IMR-90 (cell line): ENCODE data around the gene UNC50. TPM values are rescaled to one million over a fixed set of nuclear protein-coding genes. Genes with fewer than 3 reads are reported as not detected.

Experiments used
- ATAC-seq: fragments of 200-7000 bp; cut with Tn5 transposase; 2 replicates; pipeline ENCODE4 v1.9.1; 2020; ENCODE audit warnings: low read depth, mild to moderate bottlenecking, moderate library complexity
- BruUV-seq: library from RNA; stranded (reverse); fragments of 400-500 nt; replicated peaks from 2 replicates; lab custom pipeline; 2021; lab: Mats Ljungman, UMichigan
- CTCF ChIA-PET: fragments of 300-600 bp; formaldehyde crosslinking; extraction: SDS; loops from one replicate; lab custom pipeline; 2021; ENCODE audit warnings: antibody characterized with exemption; lab: Yijun Ruan, JAX
- POLR2A ChIA-PET: fragments of 300-600 bp; sonication (Branson Sonifier 250); formaldehyde crosslinking; loops from one replicate; lab custom pipeline; 2022; ENCODE audit warnings: antibody characterized with exemption; ENCODE audit not compliant: unreplicated experiment; lab: Charles Lee
- DNase-seq: peaks from one replicate; pipeline ENCODE4 v3.0.0; 2013
- H2AFZ ChIP-seq: replicated peaks from 2 replicates; pipeline ENCODE3; 2013; ENCODE audit warnings: low read length, mild to moderate bottlenecking; ENCODE audit not compliant: poor library complexity
- H2AK5ac ChIP-seq: 2 replicates; pipeline ENCODE4 v1.6.1; 2013; ENCODE audit warnings: low read depth, low read length, inconsistent platforms
- H2AK9ac ChIP-seq: replicated peaks from 2 replicates; pipeline ENCODE3; 2013; ENCODE audit warnings: mild to moderate bottlenecking, low read depth, low read length, moderate library complexity; ENCODE audit not compliant: poor library complexity
- H2BK120ac ChIP-seq: 2 replicates; pipeline ENCODE4 v1.6.1; 2013; ENCODE audit warnings: low read depth, low read length, inconsistent platforms
- H2BK15ac ChIP-seq: 3 replicates; pipeline ENCODE4 v1.6.1; 2013; ENCODE audit warnings: low read depth, low read length, inconsistent platforms
- H2BK20ac ChIP-seq: 2 replicates; pipeline ENCODE4 v1.6.1; 2013; ENCODE audit warnings: low read depth, mild to moderate bottlenecking, inconsistent platforms, low read length, moderate library complexity
- H2BK5ac ChIP-seq: 2 replicates; pipeline ENCODE4 v1.6.1; 2013; ENCODE audit warnings: mild to moderate bottlenecking, low read depth, low read length, inconsistent platforms; ENCODE audit not compliant: poor library complexity, severe bottlenecking
- H3K14ac ChIP-seq: replicated peaks from 2 replicates; pipeline ENCODE4 v1.6.1; 2013; ENCODE audit warnings: low read depth, low read length, inconsistent platforms
- H3K18ac ChIP-seq: 2 replicates; pipeline ENCODE4 v1.6.1; 2013; ENCODE audit warnings: low read depth, low read length, control low read depth
- H3K23ac ChIP-seq: 2 replicates; pipeline ENCODE4 v1.6.1; 2013; ENCODE audit warnings: low read depth, low read length, inconsistent platforms
- H3K27ac ChIP-seq: 2 replicates; pipeline ENCODE4 v1.5.1; 2013; ENCODE audit warnings: mild to moderate bottlenecking, control low read depth, low read length; ENCODE audit not compliant: insufficient read depth
- H3K27me3 ChIP-seq: 2 replicates; pipeline ENCODE4 v1.6.1; 2013; ENCODE audit warnings: low read length; ENCODE audit not compliant: control insufficient read depth, insufficient read depth
- H3K36me3 ChIP-seq: 2 replicates; pipeline ENCODE4 v1.6.1; 2013; ENCODE audit warnings: low read length, mixed read lengths; ENCODE audit not compliant: control insufficient read depth, insufficient read depth
- H3K4ac ChIP-seq: 2 replicates; pipeline ENCODE4 v1.6.1; 2013; ENCODE audit warnings: low read depth, low read length, inconsistent platforms
- H3K4me1 ChIP-seq: 2 replicates; pipeline ENCODE4 v1.6.1; 2013; ENCODE audit warnings: low read length, mixed read lengths; ENCODE audit not compliant: control insufficient read depth, insufficient read depth
- H3K4me2 ChIP-seq: 2 replicates; pipeline ENCODE4 v1.6.1; 2013; ENCODE audit warnings: low read depth, mild to moderate bottlenecking, control low read depth, low read length, moderate library complexity
- H3K4me3 ChIP-seq: 2 replicates; pipeline ENCODE4 v1.5.1; 2013; ENCODE audit warnings: low read depth, mild to moderate bottlenecking, control low read depth, low read length, moderate library complexity; ENCODE audit not compliant: insufficient read depth
- H3K56ac ChIP-seq: 2 replicates; pipeline ENCODE4 v1.6.1; 2013; ENCODE audit warnings: low read length, inconsistent platforms; ENCODE audit not compliant: insufficient read depth; ENCODE audit errors: extremely low read depth
- H3K79me1 ChIP-seq, 2 experiments: 2 replicates each; pipeline ENCODE4 v1.6.1; 2013; ENCODE audit warnings: low read length in 2 of 2, inconsistent platforms in 1 of 2, low read depth in 1 of 2
- H3K9ac ChIP-seq: 2 replicates; pipeline ENCODE4 v1.6.1; 2013; ENCODE audit warnings: low read depth, low read length, control low read depth
- H3K9me1 ChIP-seq: 2 replicates; pipeline ENCODE4 v1.6.1; 2013; ENCODE audit warnings: low read length, inconsistent platforms; ENCODE audit not compliant: insufficient read depth
- H3K9me3 ChIP-seq: 2 replicates; pipeline ENCODE4 v1.6.1; 2013; ENCODE audit warnings: low read length; ENCODE audit not compliant: control insufficient read depth, insufficient read depth
- H4K20me1 ChIP-seq: 2 replicates; pipeline ENCODE4 v1.6.1; 2013; ENCODE audit warnings: low read length, inconsistent platforms; ENCODE audit not compliant: insufficient read depth
- H4K5ac ChIP-seq: 2 replicates; pipeline ENCODE4 v1.6.1; 2013; ENCODE audit warnings: mild to moderate bottlenecking, low read depth, low read length, control low read depth
- H4K8ac ChIP-seq, 2 experiments: 2 replicates each; pipeline ENCODE4 v1.6.1; 2013; ENCODE audit warnings: low read depth in 2 of 2, low read length in 2 of 2, control low read depth in 1 of 2, inconsistent platforms in 1 of 2
- H4K91ac ChIP-seq: 2 replicates; pipeline ENCODE4 v1.6.1; 2013; ENCODE audit warnings: low read depth, low read length, inconsistent platforms; ENCODE audit not compliant: insufficient read depth
- BHLHE40 ChIP-seq: fragments of 150-350 bp; IDR thresholded peaks from 2 replicates; pipeline ENCODE4 v1.6.1; 2016; ENCODE audit warnings: mild to moderate bottlenecking, low read depth, low read length
- CEBPB ChIP-seq: IDR thresholded peaks from 2 replicates; pipeline ENCODE4 v1.6.1; 2012; ENCODE audit warnings: low read depth, low read length, improper control_type of control experiment
- CHD1 ChIP-seq: IDR thresholded peaks from 2 replicates; pipeline ENCODE4 v1.6.1; 2012; ENCODE audit warnings: low read depth, low read length, improper control_type of control experiment
- ELK1 ChIP-seq: fragments of 150-350 bp; IDR thresholded peaks from 2 replicates; pipeline ENCODE4 v1.6.1; 2016; ENCODE audit warnings: low read depth, mild to moderate bottlenecking, low read length, moderate library complexity, borderline replicate concordance
- FOS ChIP-seq: fragments of 150-350 bp; IDR thresholded peaks from 2 replicates; pipeline ENCODE4 v1.6.1; 2016; ENCODE audit warnings: low read depth, low read length
- MAFK ChIP-seq: IDR thresholded peaks from 2 replicates; pipeline ENCODE4 v1.6.1; 2012; ENCODE audit warnings: low read depth, low read length, improper control_type of control experiment
- MAZ ChIP-seq: IDR thresholded peaks from 2 replicates; pipeline ENCODE4 v1.6.1; 2012; ENCODE audit warnings: low read depth, mild to moderate bottlenecking, low read length, improper control_type of control experiment, moderate library complexity, borderline replicate concordance
- MXI1 ChIP-seq: IDR thresholded peaks from 2 replicates; pipeline ENCODE4 v1.6.1; 2012; ENCODE audit warnings: low read depth, mild to moderate bottlenecking, low read length, moderate library complexity, borderline replicate concordance
- NFE2L2 ChIP-seq: fragments of 150-350 bp; IDR thresholded peaks from 2 replicates; pipeline ENCODE4 v1.6.1; 2016; ENCODE audit warnings: low read depth, mild to moderate bottlenecking, low read length
- POLR2A ChIP-seq: IDR thresholded peaks from 2 replicates; pipeline ENCODE4 v1.6.1; 2012; ENCODE audit warnings: mild to moderate bottlenecking, low read depth, low read length
- RAD21 ChIP-seq: IDR thresholded peaks from 2 replicates; pipeline ENCODE4 v1.6.1; 2012; ENCODE audit warnings: low read length, improper control_type of control experiment
- RCOR1 ChIP-seq: IDR thresholded peaks from 2 replicates; pipeline ENCODE4 v1.6.1; 2012; ENCODE audit warnings: mild to moderate bottlenecking, low read length, improper control_type of control experiment; ENCODE audit not compliant: insufficient replicate concordance
- RFX5 ChIP-seq: IDR thresholded peaks from 2 replicates; pipeline ENCODE4 v1.8.0; 2012; ENCODE audit warnings: low read depth, mild to moderate bottlenecking, low read length, moderate library complexity
- SMC3 ChIP-seq: fragments of 150-350 bp; IDR thresholded peaks from 2 replicates; pipeline ENCODE4 v1.6.1; 2016; ENCODE audit warnings: low read depth, mild to moderate bottlenecking, antibody characterized with exemption, low read length, moderate library complexity
- USF2 ChIP-seq: fragments of 150-350 bp; IDR thresholded peaks from 2 replicates; pipeline ENCODE4 v1.6.1; 2017; ENCODE audit warnings: mild to moderate bottlenecking, antibody characterized with exemption, low read length, low read depth
- WGBS, 2 experiments: methylation state at CpG; one replicate each; pipeline versions ENCODE4 v1.1.5 to v1.1.7; 2013; ENCODE audit warnings: missing lambda C conversion rate in 2 of 2; ENCODE audit not compliant: insufficient read length in 1 of 2; ENCODE audit errors: extremely low coverage in 2 of 2; 5-methylcytosine and 5-hydroxymethylcytosine counted together
- dilution Hi-C: fragments of 300-500 bp; cut with HindIII; formaldehyde crosslinking; loops from one replicate; pipeline ENCODE4 v1.14.3; 2018; ENCODE audit warnings: low sequenced_read_pairs; ENCODE audit not compliant: unreplicated experiment
- in situ Hi-C: fragments of 300-500 bp; cut with MboI; formaldehyde crosslinking; loops from 3 replicates; pipeline ENCODE4 v1.14.3; 2019; ENCODE audit warnings: low sequenced_read_pairs, inconsistent platforms, mixed read lengths
- intact Hi-C: fragments of 100-400 bp; cut with micrococcal nuclease; formaldehyde crosslinking; loops from 2 replicates; pipeline ENCODE4 v1.10.0; 2022
- polyA plus RNA-seq, 3 experiments: library from polyadenylated mRNA; depleted of rRNA; stranded (reverse); fragments of >200 nt; gene quantifications; 2 replicates each; pipeline ENCODE4 v1.2.3, GENCODE V29; 2012; ENCODE audit warnings: low replicate concordance in 1 of 3
- total RNA-seq: library from RNA; depleted of rRNA; stranded (reverse); fragments of >200 nt; gene quantifications from 2 replicates; pipeline ENCODE4 v1.2.3, GENCODE V29; 2012
- TF ChIP-seq, protein P1 (sequence below): conservative IDR thresholded peaks from 2 replicates; pipeline ENCODE4 v1.5.1; 2012; ENCODE audit warnings: mild to moderate bottlenecking, low read depth, low read length, improper control_type of control experiment

UNC50 gene
- total and polyA plus RNA-seq, 2 of the 4 experiments (the other 2 are of a cell fraction) = 18.3 to 34.1 TPM

DNA sequence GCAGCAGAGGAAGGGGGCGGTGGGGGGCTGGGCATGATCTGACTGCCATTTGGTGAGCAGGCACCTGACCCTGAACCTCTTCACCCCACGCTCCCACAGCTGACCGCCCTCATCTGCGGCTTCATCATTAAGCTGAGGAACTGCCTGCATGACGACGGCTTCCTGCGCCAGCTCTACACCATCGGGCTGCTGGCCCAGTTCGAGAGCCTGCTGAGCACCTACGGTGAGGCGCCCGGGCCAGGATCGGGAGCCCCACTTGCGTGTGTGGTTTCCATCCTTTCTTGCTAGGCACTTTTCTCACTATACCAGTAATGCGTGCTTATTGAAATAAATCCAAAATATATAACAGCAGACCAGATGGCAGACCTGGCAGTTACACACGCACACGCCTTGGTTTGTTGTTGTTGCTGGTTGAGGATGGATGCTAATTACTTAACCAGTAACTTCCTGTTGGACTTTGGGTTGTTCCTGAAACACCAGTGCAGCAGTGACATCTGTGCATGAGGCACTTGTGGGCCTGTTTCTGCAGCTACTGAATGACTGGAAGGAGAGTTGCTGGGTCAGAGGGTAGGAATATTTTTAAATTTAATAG lies 43.8 kb upstream of the UNC50 start:
- Histone ChIP-seq H2BK20ac (no peak overlapping the region), H2AK9ac (no peak overlapping the region), H4K91ac (no peak overlapping the region), H3K27ac (no peak overlapping the region), H3K14ac (no peak overlapping the region), H2BK15ac (no peak overlapping the region), H2BK5ac (no peak overlapping the region), H3K79me1 (peaks cover 0 to 4% of the 10 kb centered on the region in 2 experiments; a peak in 1 of 4 replicates), H2AK5ac (no peak overlapping the region), H4K8ac (no peak overlapping the region), H3K4me3 (no peak overlapping the region), H4K5ac (no peak overlapping the region), H2AFZ (no peak overlapping the region), H3K23ac (no peak overlapping the region), H3K9me3 (no peaks in the 10 kb centered on the region), H3K4me2 (no peak overlapping the region), H3K36me3 (peaks cover 27% of the 10 kb centered on the region), H3K9me1 (peaks cover 17% of the 10 kb centered on the region), H3K4ac (no peak overlapping the region), H3K56ac (no peak overlapping the region), H3K9ac (no peak overlapping the region), H3K27me3 (no peaks in the 10 kb centered on the region), H4K20me1 (peaks cover 9% of the 10 kb centered on the region; the same call in 1 of the 2 replicates), H3K18ac (no peak overlapping the region), H2BK120ac (no peak overlapping the region), H3K4me1 (peaks cover 9% of the 10 kb centered on the region)
- dilution Hi-C loops (no loop called here), in situ Hi-C loops (no loop called here), intact Hi-C loops (no loop called here)
- ATAC-seq (no peak), DNase-seq (no peak)
- no peak for TF ChIP-seq ELK1
- TF ChIP-seq NFE2L2 = no peak
- TF ChIP-seq, protein P1, sequence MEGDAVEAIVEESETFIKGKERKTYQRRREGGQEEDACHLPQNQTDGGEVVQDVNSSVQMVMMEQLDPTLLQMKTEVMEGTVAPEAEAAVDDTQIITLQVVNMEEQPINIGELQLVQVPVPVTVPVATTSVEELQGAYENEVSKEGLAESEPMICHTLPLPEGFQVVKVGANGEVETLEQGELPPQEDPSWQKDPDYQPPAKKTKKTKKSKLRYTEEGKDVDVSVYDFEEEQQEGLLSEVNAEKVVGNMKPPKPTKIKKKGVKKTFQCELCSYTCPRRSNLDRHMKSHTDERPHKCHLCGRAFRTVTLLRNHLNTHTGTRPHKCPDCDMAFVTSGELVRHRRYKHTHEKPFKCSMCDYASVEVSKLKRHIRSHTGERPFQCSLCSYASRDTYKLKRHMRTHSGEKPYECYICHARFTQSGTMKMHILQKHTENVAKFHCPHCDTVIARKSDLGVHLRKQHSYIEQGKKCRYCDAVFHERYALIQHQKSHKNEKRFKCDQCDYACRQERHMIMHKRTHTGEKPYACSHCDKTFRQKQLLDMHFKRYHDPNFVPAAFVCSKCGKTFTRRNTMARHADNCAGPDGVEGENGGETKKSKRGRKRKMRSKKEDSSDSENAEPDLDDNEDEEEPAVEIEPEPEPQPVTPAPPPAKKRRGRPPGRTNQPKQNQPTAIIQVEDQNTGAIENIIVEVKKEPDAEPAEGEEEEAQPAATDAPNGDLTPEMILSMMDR = no peak
- TF ChIP-seq CEBPB = no peak
- TF ChIP-seq SMC3 = no peak
- TF ChIP-seq MAZ = no peak
- TF ChIP-seq FOS = no peak
- TF ChIP-seq RAD21 = no peak
- TF ChIP-seq CHD1 = no peak
- no peak for TF ChIP-seq BHLHE40
- TF ChIP-seq POLR2A = no peak
- no peak for TF ChIP-seq RFX5
- no peak for TF ChIP-seq USF2
- TF ChIP-seq MXI1 = no peak
- no peak for TF ChIP-seq MAFK
- no peak for TF ChIP-seq RCOR1
- POLR2A ChIA-PET = no interaction called here
- BruUV-seq = no TSS peak
- no CpG with 5 or more reads among the region's 17 CpGs for WGBS, 2 experiments
- CTCF ChIA-PET = no interaction called here
